HG02884 (cell line): Measurements from ENCODE around the gene OPA1.
A peak's percentile ranks its signal among the peaks of the same experiment; 100 is the strongest.
"Not testable (repeated sequence)": the region's sequence is repeated elsewhere in the genome, so short reads cannot be mapped to it uniquely, and the experiment has no call there.

Source experiments
- ATAC-seq: cut with Tn5 transposase; IDR thresholded peaks from one replicate; pipeline ENCODE4 v1.9.1; 2021; ENCODE audit warnings: mild to moderate bottlenecking, moderate library complexity; ENCODE audit not compliant: unreplicated experiment

The OPA1 gene

GRCh38 chr3:193589616-193590015 lies 3.4 kb upstream of the OPA1 start:
- no peak for ATAC-seq

GRCh38 chr3:193590088-193590856 lies 2.7 kb upstream of the OPA1 start:
- ATAC-seq: no peak

GRCh38 chr3:193593668-193594030 lies 641 bp downstream of the OPA1 start:
- no peak for ATAC-seq

- ATAC-seq: no peak
These were observed 2.1 kb downstream of the OPA1 start for GRCh38 chr3:193594946-193595689.

- no peak for ATAC-seq
These were observed 3.0 kb downstream of the OPA1 start for GRCh38 chr3:193595939-193596487.

GRCh38 chr3:193598202-193598601 lies 5.2 kb downstream of the OPA1 start:
- ATAC-seq: no peak

GRCh38 chr3:193599393-193599792 lies 6.4 kb downstream of the OPA1 start:
- ATAC-seq: no peak

GRCh38 chr3:193605876-193606275 lies 12.9 kb downstream of the OPA1 start:
- ATAC-seq: peak; percentile 76

- not testable (repeated sequence) for ATAC-seq
These were observed 13.9 kb downstream of the OPA1 start for GRCh38 chr3:193606892-193607291.

GRCh38 chr3:193610516-193610915 lies 17.5 kb downstream of the OPA1 start:
- not testable (repeated sequence) for ATAC-seq

GRCh38 chr3:193614430-193614829 lies 21.4 kb downstream of the OPA1 start:
- no peak for ATAC-seq

GRCh38 chr3:193617628-193618027 lies 24.6 kb downstream of the OPA1 start:
- ATAC-seq: no peak

GRCh38 chr3:193620057-193620456 lies 27.0 kb downstream of the OPA1 start:
- ATAC-seq: peak; percentile 47

- peak; percentile 97 for ATAC-seq
These were observed 27.6 kb downstream of the OPA1 start for GRCh38 chr3:193620650-193621049.

GRCh38 chr3:193621127-193621526 lies 28.1 kb downstream of the OPA1 start:
- peak; percentile 16 for ATAC-seq

GRCh38 chr3:193630005-193630404 lies 37.0 kb downstream of the OPA1 start:
- no peak for ATAC-seq

GRCh38 chr3:193637831-193638230 lies 44.8 kb downstream of the OPA1 start:
- ATAC-seq: no peak

- no peak for ATAC-seq
These were observed 45.8 kb downstream of the OPA1 start for GRCh38 chr3:193638833-193639232.

- no peak for ATAC-seq
These were observed 47.2 kb downstream of the OPA1 start for GRCh38 chr3:193640165-193640715.

- ATAC-seq: no peak
These were observed 47.9 kb downstream of the OPA1 start for GRCh38 chr3:193640728-193641439.

- no peak for ATAC-seq
These were observed 48.4 kb downstream of the OPA1 start for GRCh38 chr3:193641440-193641775.
